C4-2B (cell line): ENCODE results near the gene WDR37.

ENCODE experiments used
- H3K27ac ChIP-seq: fragments of 450-650 bp; 2 replicates; pipeline ENCODE4 v1.5.1; 2017
- CTCF ChIP-seq: fragments of 450-650 bp; conservative IDR thresholded peaks from 2 replicates; pipeline ENCODE4 v1.5.1; 2017; ENCODE audit warnings: mild to moderate bottlenecking
- ZFX ChIP-seq: fragments of 450-650 bp; IDR thresholded peaks from 2 replicates; pipeline ENCODE4 v1.6.1; 2017

The WDR37 gene

GRCh38 chr10:1172256-1172984 is 116.2 kb downstream of the WDR37 start:
- TF ChIP-seq ZFX (no peak), CTCF (no peak)
- H3K27ac ChIP-seq = no peak overlapping the region

- TF ChIP-seq CTCF (no peak), ZFX (no peak)
- no peak overlapping the region for H3K27ac ChIP-seq
These were observed 116.9 kb downstream of the WDR37 start for GRCh38 chr10:1173091-1173490.

GRCh38 chr10:1174022-1174421 is 117.8 kb downstream of the WDR37 start:
- no peak overlapping the region for H3K27ac ChIP-seq
- TF ChIP-seq ZFX (no peak), CTCF (no peak)

- TF ChIP-seq ZFX (no peak), CTCF (no peak)
These were observed 119.9 kb downstream of the WDR37 start for GRCh38 chr10:1175956-1176565.

GRCh38 chr10:1177936-1178335 is 121.8 kb downstream of the WDR37 start:
- H3K27ac ChIP-seq = no peak overlapping the region
- TF ChIP-seq ZFX (no peak), CTCF (no peak)

More at GRCh38 chr10:1175956-1176565, 119.9 kb downstream of the WDR37 start:
- no peak overlapping the region for H3K27ac ChIP-seq

- H3K27ac ChIP-seq = no peak overlapping the region
- TF ChIP-seq ZFX (no peak), CTCF (no peak)
These were observed 122.3 kb downstream of the WDR37 start for GRCh38 chr10:1178506-1178905.

- TF ChIP-seq ZFX (no peak), CTCF (no peak)
- H3K27ac ChIP-seq = no peak overlapping the region
These were observed 123.3 kb downstream of the WDR37 start for GRCh38 chr10:1179346-1180070.
